ENCODE data around the gene STAT1. TPM values are rescaled to one million over a fixed set of nuclear protein-coding genes. Genes with fewer than 3 reads are reported as not detected.
"Not testable (repeated sequence)": the region's sequence is repeated elsewhere in the genome, so short reads cannot be mapped to it uniquely, and the experiment has no call there.

The STAT1 gene
- total and polyA plus RNA-seq, 9 of the 15 experiments (the other 6 are each of a cell fraction or from before 2014, with no cell fraction given) = 8.7 to 34.4 (median 26.8) TPM

GRCh38 chr2:190996338-190996946 is 17.5 kb downstream of the STAT1 start (continued):
- TF ChIP-seq REST (IDR thresholded peaks at IDR 0.05; ENCODE audit: borderline replicate concordance) = peak; percentile 24; the same call in 1 of the 2 replicates
- no peak for TF ChIP-seq REST (CRISPR knock-in tag; IDR thresholded peaks at IDR 0.05; ENCODE audit: low read depth)
- 0 out of 4 replicates have a peak, but pooled peaks of 1 of the 2 experiments have one; percentile 18 for TF ChIP-seq MAZ (CRISPR knock-in tag; conservative IDR thresholded peaks at IDR 0.05 in 1 of 2, IDR thresholded peaks at IDR 0.05 in 1 of 2)
- TF ChIP-seq SMC3 (conservative IDR thresholded peaks at IDR 0.05; ENCODE audit: insufficient read depth, low read depth, low read length) = 0 out of 2 replicates have a peak, but pooled peaks have one; percentile 32
- TF ChIP-seq RAD21 (CRISPR knock-in tag; conservative IDR thresholded peaks at IDR 0.05 in 1 of 2, IDR thresholded peaks at IDR 0.05 in 1 of 2) = peak; percentile 22 to 62; a peak in 2 of 4 replicates
- TF ChIP-seq RBM15 (IDR thresholded peaks at IDR 0.05; ENCODE audit: insufficient read depth, low read length) = no peak
- TF ChIP-seq CTCF (IDR thresholded peaks at IDR 0.05 in 2 of 3, conservative IDR thresholded peaks at IDR 0.05 in 1 of 3; ENCODE audit: insufficient read depth in 2 of 3, low read depth in 1 of 3, low read length in 3 of 3) = peak; percentile 73 to 97 (median 82)

- BruUV-seq (replicated peaks); H3K9me3 ChIP-seq (replicated peaks; ENCODE audit: control insufficient read depth, insufficient read depth, low read depth, low read length); H3K27me3 ChIP-seq (ENCODE audit: control insufficient read depth in 2 of 2, insufficient read depth in 2 of 2, low read length in 2 of 2); H3K4me3 ChIP-seq; POLR2A ChIA-PET; in situ Hi-C loops (cut with MboI); intact Hi-C loops (cut with micrococcal nuclease); ATAC-seq; H3K79me2 ChIP-seq (ENCODE audit: control insufficient read depth, insufficient read depth, low read length); CTCF ChIA-PET (ENCODE audit: low intra/inter-chr PET ratio); H3K27ac ChIP-seq (ENCODE audit: extremely low read depth, low read depth, low read length); H3K4me1 ChIP-seq (replicated peaks in 1 of 2; ENCODE audit: control insufficient read depth in 2 of 2, insufficient read depth in 2 of 2, low read length in 2 of 2); H4K20me1 ChIP-seq (replicated peaks; ENCODE audit: control insufficient read depth, insufficient read depth, low read length); H3K4me2 ChIP-seq (ENCODE audit: insufficient read depth, low read length); H3K9ac ChIP-seq (ENCODE audit: insufficient read depth in 1 of 2, low read depth in 2 of 2, low read length in 2 of 2); H3K9me1 ChIP-seq (ENCODE audit: control insufficient read depth, insufficient read depth, low read length); FAIRE-seq; H2AFZ ChIP-seq (ENCODE audit: low read depth, low read length); DNase-seq (ENCODE audit: extremely low read depth in 1 of 4, low spot score in 3 of 4): not testable (repeated sequence)
- WGBS (ENCODE audit: insufficient coverage, low coverage, missing lambda C conversion rate) = 84% methylated on average over 3 of the region's 3 CpGs
- H3K36me3 ChIP-seq (ENCODE audit: control insufficient read depth, insufficient read depth, low read length) = peaks cover 88% of the 10 kb centered on the region
These were observed 18.7 kb downstream of the STAT1 start for GRCh38 chr2:190995315-190995714.

Measured in K562 (cell line).